Heart right ventricle (tissue), 16 donors: ENCODE measurements around the gene CD33. TPM values are rescaled to one million over a fixed set of nuclear protein-coding genes. Genes with fewer than 3 reads are reported as not detected.

Experiments
- ATAC-seq, 8 donors: fragments of 200-7000 bp; cut with Tn5 transposase; one replicate each; pipeline ENCODE4 v1.9.1; 2020; ENCODE audit warnings: mild to moderate bottlenecking in 8 of 8, moderate library complexity in 8 of 8, moderate number of reproducible peaks in 1 of 8
- DNase-seq, 2 donors: peaks; one replicate each; pipeline ENCODE4 v3.0.0-alpha.2; 2020
- H3K27ac ChIP-seq, 10 donors: fragments of 200-600 bp; sonication (generic) in 2 of 10; one replicate each; pipeline versions ENCODE4 v1.5.0 to v1.8.0; 2020 to 2022; ENCODE audit warnings: mild to moderate bottlenecking in 3 of 10
- H3K27me3 ChIP-seq, 7 donors: fragments of 200-600 bp; one replicate each; pipeline ENCODE4 v1.8.0; 2021 to 2022; ENCODE audit warnings: mild to moderate bottlenecking in 2 of 7
- H3K36me3 ChIP-seq, 9 donors: fragments of 200-600 bp; sonication (generic) in 1 of 9; one replicate each; pipeline versions ENCODE4 v1.5.0 to v1.8.0; 2020 to 2022; ENCODE audit warnings: mild to moderate bottlenecking in 2 of 9
- H3K4me1 ChIP-seq, 9 donors: fragments of 200-600 bp; sonication (generic) in 1 of 9; one replicate each; pipeline versions ENCODE4 v1.5.0 to v1.8.0; 2020 to 2022; ENCODE audit warnings: mild to moderate bottlenecking in 4 of 9
- H3K4me3 ChIP-seq, 10 donors: fragments of 200-600 bp; sonication (generic) in 2 of 10; one replicate each; pipeline versions ENCODE4 v1.5.0 to v1.8.0; 2020 to 2022; ENCODE audit warnings: mild to moderate bottlenecking in 7 of 10, moderate library complexity in 2 of 10
- H3K9me3 ChIP-seq, 11 donors: fragments of 200-600 bp in 10 of 11; sonication (generic) in 2 of 11; one replicate each; pipeline versions ENCODE4 v1.5.0 to v1.8.0; 2013 to 2022; ENCODE audit warnings: mild to moderate bottlenecking in 2 of 11, control low read depth in 1 of 11, moderate library complexity in 1 of 11
- WGBS, 2 donors: extraction: QIAGEN DNeasy Blood & Tissue Kit; methylation state at CpG; one replicate each; pipeline ENCODE4 v1.1.7; 2013; ENCODE audit warnings: inconsistent platforms in 1 of 2; 5-methylcytosine and 5-hydroxymethylcytosine counted together
- intact Hi-C, 10 donors: fragments of 100-400 bp; cut with DNase I; formaldehyde crosslinking; loops; one replicate each; pipeline versions ENCODE4 v1.11.1 to v1.14.2; 2022
- polyA plus RNA-seq, 2 donors: library from polyadenylated mRNA; stranded (reverse); fragments of 200-250 nt; gene quantifications; one replicate each; pipeline ENCODE4 v1.2.3, GENCODE V29; 2013
- total RNA-seq, 10 donors: library from RNA; stranded (reverse); fragmentation: NEBNext Ultra II Directional in 3 of 10; extraction: Animal tissue kit (Norgen Biotek cat#: 25700) in 3 of 10; gene quantifications; one replicate each; pipeline versions ENCODE4 v1.2.1 to v1.2.4, GENCODE V29; 2021 to 2023
- TF ChIP-seq, protein P1 (sequence below), 9 donors: fragments of 200-600 bp; sonication (generic) in 2 of 9; IDR thresholded peaks; one replicate each; pipeline versions ENCODE4 v1.5.0 to v1.8.0; 2021 to 2022; ENCODE audit warnings: antibody characterized with exemption in 9 of 9, mild to moderate bottlenecking in 5 of 9, moderate library complexity in 1 of 9
- donor health status: Arrhythmogenic right ventricular cardiomyopathy.
- donor health status: ischemic (EF 13 %, LVEDD 7.1; RV severe dilation, severe dysfunction).
- donor health status: healthy with polysubstance abuse.
- donor health status: DM: no; HTN: yes; CAD: no.
- donor health status: DM: no; HTN: no; CAD: no.
- donor health status: ischemic (EF 25% LVEDD 6.9; RV normal size, moderate dysfunction).
- donor health status: ischemic (EF 25% LVEDD 5.7; RV mildly dilated, moderate dysfunction).
- donor health status: healthy.
- donor health status: DM: yes; HTN: yes; CAD: no.
- donor health status: Ischemic cardiomyopathy.
- donor health status: ischemic (EF 35%, LVEDD 5.7; RV mildly dilated, moderate dysfunction).
- donor health status: nonischemic (EF 11% LVEDD 7.7; RV severe dilation, severe dysfunction).
- donor health status: DM: yes; HTN: yes; CAD: no.
- donor health status: PGD.
- donor health status: ischemic (EF 29% LVEDD 5.4; RV normal size, mild dysfunction).
- donor health status: nonischemic (EF 23%, LVEDD 6.1; RV moderate dilation, normal function).

CD33 gene
- total and polyA plus RNA-seq, 12 donors = 0.51 to 16.6 (median 2.0) TPM

DNA sequence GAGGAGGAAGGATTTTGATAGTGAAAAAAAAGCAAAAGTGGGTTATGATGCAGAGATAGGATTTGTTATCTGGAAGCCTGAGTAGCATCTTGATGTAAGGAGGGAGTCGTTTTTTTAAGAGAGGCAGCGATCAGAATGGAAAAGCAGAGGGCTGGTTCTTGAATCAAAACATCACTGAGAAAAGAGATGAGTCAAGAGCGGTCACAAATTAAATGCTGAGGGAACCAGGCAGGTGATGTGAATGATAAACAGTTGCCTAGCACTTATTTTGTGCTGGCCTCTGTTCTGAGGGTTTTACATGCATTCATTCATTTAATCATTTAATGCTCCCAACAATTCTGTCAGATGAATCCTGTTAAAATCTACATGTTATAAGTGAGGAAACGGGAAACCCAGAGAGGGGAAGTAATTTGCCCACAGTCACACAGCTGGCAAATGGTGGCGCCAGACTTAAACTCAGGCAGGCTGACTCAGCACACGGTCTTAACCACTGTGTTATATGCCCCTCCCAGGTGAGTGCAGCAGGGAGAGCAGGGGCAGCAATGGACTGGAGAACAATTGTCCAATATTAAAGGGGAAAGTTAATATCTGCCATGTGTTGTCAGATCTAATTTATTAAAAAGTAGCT lies 47.4 kb downstream of the CD33 start:
- 64 to 67% methylated on average over 6 of the region's 6 CpGs for WGBS, 2 donors
- H3K27me3 ChIP-seq = peaks cover 0 to 58% (median 12%) of the 10 kb centered on the region in 7 donors
- H3K27ac ChIP-seq = peak overlapping the region in 1 of 10 donors; percentile 31
- H3K4me1 ChIP-seq = peaks cover 0 to 14% (median 0%) of the 10 kb centered on the region in 9 donors
- intact Hi-C loops = no loop called here
- TF ChIP-seq, protein P1, sequence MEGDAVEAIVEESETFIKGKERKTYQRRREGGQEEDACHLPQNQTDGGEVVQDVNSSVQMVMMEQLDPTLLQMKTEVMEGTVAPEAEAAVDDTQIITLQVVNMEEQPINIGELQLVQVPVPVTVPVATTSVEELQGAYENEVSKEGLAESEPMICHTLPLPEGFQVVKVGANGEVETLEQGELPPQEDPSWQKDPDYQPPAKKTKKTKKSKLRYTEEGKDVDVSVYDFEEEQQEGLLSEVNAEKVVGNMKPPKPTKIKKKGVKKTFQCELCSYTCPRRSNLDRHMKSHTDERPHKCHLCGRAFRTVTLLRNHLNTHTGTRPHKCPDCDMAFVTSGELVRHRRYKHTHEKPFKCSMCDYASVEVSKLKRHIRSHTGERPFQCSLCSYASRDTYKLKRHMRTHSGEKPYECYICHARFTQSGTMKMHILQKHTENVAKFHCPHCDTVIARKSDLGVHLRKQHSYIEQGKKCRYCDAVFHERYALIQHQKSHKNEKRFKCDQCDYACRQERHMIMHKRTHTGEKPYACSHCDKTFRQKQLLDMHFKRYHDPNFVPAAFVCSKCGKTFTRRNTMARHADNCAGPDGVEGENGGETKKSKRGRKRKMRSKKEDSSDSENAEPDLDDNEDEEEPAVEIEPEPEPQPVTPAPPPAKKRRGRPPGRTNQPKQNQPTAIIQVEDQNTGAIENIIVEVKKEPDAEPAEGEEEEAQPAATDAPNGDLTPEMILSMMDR (IDR thresholded peaks at IDR 0.05) = no peak
- ATAC-seq (no peak), DNase-seq (no peak)
- no peak overlapping the region for H3K4me3 ChIP-seq
- H3K9me3 ChIP-seq = no peaks in the 10 kb centered on the region
- H3K36me3 ChIP-seq = no peaks in the 10 kb centered on the region

DNA sequence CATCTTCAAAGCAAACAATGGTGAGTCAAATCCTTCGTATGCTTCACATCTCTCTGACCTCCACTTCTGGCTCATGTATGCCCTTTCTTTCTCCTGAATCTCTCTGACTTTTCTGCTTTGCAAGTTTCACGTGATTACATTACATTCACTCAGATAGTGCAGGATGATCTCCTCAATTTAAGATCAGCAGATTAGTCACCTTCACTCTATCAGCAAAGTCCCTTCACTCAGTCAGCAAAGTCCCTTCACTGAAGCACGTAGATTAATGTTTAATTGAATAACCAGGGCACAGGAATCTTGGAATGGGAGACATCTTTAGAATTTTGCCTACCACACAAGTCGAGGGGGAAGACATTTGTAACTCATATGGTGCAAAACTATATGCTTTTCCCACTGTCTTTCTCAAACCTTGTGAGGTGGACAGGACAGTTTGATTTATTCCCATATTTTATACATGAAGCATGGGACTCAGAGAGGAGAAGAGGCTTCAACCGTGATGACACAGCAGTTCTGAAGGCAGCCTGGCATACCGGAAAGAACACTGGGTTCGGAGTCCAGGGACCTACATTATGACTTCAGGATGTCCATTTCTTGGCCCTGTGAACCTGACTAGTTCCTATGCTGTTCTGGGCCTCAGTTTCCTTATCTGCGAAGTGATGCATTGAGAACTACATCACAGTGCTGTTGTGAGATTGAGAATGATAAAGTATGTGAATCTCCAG lies 49.3 kb downstream of the CD33 start:
- Histone ChIP-seq H3K4me3 (no peak overlapping the region), H3K9me3 (no peaks in the 10 kb centered on the region), H3K4me1 (peaks cover 0 to 14% (median 0%) of the 10 kb centered on the region in 9 donors), H3K36me3 (no peaks in the 10 kb centered on the region), H3K27ac (no peak overlapping the region), H3K27me3 (peaks cover 0 to 63% (median 20%) of the 10 kb centered on the region in 7 donors)
- DNase-seq (no peak), ATAC-seq (no peak)
- 81% methylated on average over 8 of the region's 8 CpGs for WGBS, 2 donors
- TF ChIP-seq, protein P1 (IDR thresholded peaks at IDR 0.05) = no peak
- intact Hi-C loops = no loop called here

DNA sequence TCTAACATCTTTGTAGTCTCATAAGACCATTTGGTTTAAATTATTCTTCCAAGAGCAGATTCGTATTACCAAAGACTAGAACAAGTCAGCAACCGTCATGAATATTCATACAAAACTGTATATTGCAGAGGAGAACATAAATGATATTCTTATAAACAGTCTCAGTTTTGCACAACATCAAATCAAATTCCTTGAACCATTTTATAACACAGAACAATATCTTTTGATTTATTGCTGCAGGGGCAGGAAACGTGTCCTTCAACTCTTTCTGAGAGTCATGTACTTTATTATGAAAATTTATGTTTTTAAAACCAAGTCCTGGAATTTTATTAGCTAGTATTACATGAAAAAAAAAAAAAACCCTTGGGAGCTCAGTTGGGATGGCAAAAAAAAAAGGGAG lies 52.2 kb downstream of the CD33 start:
- Histone ChIP-seq H3K36me3 (no peaks in the 10 kb centered on the region), H3K4me3 (no peak overlapping the region), H3K4me1 (peaks cover 0 to 8% (median 0%) of the 10 kb centered on the region in 9 donors), H3K9me3 (peaks cover 0 to under 1% (median 0%) of the 10 kb centered on the region in 11 donors), H3K27ac (no peak overlapping the region), H3K27me3 (peaks cover 0 to 53% (median 13%) of the 10 kb centered on the region in 7 donors)
- 76 to 78% methylated on average over 3 of the region's 3 CpGs for WGBS, 2 donors
- DNase-seq = no peak
- intact Hi-C loops = no loop called here
- TF ChIP-seq, protein P1 (IDR thresholded peaks at IDR 0.05) = no peak
- no peak for ATAC-seq

DNA sequence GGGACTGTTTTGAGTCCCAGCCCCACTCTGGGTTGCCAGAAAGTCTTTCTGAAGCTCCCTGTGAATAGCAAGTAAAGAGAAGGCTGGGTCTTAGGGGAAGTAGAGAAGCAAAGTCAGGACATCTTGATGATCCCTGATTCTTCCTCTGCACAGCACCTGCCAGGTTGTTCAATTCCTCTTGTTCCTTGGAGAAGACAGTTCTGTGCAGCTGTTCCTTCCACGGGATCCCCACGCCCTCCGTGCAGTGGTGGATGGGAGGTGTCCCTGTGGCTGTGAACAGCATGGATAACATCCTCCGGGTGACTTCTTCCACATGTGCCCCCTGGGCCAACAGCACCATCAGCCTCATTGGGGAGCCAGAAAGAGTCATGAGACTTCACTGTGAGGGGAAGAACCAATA lies 57.5 kb downstream of the CD33 start:
- no peak for DNase-seq
- no peak overlapping the region for H3K27ac ChIP-seq
- H3K9me3 ChIP-seq = peaks cover 0 to 21% (median 0%) of the 10 kb centered on the region in 11 donors
- intact Hi-C loops = no loop called here
- no peaks in the 10 kb centered on the region for H3K36me3 ChIP-seq
- TF ChIP-seq, protein P1 (IDR thresholded peaks at IDR 0.05) = no peak
- ATAC-seq = no peak
- no peaks in the 10 kb centered on the region for H3K4me1 ChIP-seq
- 83% methylated on average over 4 of the region's 4 CpGs for WGBS, 2 donors
- H3K27me3 ChIP-seq = peaks cover 0 to 45% (median 29%) of the 10 kb centered on the region in 7 donors
- H3K4me3 ChIP-seq = no peak overlapping the region
